ENCODE data around the gene COX6A2.

GRCh38 chr16:31458844-31459686, 30.9 kb upstream of the COX6A2 start, which contains the start of gene ARMC5:
- TF ChIP-seq CTCF (conservative IDR thresholded peaks at IDR 0.05 in 1 of 2, IDR thresholded peaks at IDR 0.05 in 1 of 2; ENCODE audit: low read depth in 1 of 2, low read length in 2 of 2) (peak; percentile 50 to 51), EZH2 (IDR thresholded peaks at IDR 0.05; ENCODE audit: low read length, missing control alignments) (no peak)

Data from fibroblast of lung (primary cell).